Measurements from ENCODE around the gene GATA5. TPM values are rescaled to one million over a fixed set of nuclear protein-coding genes. Genes with fewer than 3 reads are reported as not detected.

Gene GATA5
- total RNA-seq, 1 experiment from 2014 or later: 1.6 TPM

- no peak for DNase-seq
- no peak overlapping the region for H3K4me3 ChIP-seq
- no peaks in the 10 kb centered on the region for H3K36me3 ChIP-seq
- no peaks in the 10 kb centered on the region for H3K9me3 ChIP-seq
- peaks cover 3% of the 10 kb centered on the region; the same call in 1 of the 2 replicates for H3K27me3 ChIP-seq
Observed at GRCh38 chr20:62470001-62470400, 5.8 kb downstream of the GATA5 start.

DNA sequence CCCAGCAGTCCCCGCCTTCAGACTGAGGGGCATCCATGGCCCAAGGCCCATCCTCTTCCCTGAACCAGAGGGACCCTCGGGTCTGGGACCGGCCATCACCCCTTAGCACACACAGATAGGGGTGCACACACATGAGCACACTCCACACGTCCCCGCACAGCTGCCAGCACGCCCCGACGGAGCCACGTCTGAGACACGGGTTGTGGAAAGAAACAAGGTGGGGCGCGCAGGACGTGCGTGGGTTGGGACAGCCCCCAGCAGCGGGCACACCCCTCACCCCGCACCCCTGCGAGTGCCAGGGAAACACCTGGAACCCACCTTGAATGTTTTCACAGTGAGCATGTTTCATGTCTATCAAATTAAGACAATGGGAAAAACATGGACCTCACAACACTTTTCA is 6.4 kb downstream of the GATA5 start:
- H3K27me3 ChIP-seq: no peaks in the 10 kb centered on the region

DNA sequence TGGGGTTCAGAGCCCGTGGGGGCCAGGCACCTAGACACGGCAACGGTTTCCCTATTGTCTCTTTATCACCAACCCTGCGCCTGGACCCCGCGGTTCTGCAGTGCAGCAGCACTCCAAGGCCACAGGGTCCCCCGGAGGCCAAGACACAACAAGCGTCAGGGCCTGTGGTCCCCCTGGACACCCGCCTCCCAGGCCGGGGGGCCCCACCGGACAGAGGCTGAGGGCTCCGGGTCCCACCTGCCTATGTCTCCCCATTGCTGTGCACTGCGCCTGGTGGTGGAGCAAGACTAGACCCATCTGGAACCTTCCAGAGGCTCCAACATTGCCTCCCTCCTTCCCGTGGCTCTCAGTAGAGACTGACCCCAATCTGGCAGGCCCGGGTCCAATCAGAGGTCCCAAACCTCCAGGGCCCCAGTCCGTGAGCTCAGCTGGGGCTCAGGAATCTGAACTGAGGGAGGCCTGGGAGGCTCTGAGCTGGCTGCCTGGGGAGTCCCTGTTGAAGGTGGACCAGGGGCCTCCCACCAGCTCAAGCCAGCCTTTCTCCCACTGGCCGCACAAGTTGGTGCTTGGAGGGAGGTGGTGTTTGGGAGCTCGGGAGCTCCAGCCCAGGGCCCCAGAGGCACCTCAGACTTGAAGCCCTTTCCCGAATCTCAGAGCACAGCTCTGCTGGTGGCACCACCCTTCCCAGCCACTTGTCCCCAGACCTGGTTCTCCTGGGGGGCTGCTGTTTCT is 8.8 kb downstream of the GATA5 start:
- H3K4me3 ChIP-seq: no peak overlapping the region
- no peaks in the 10 kb centered on the region for H3K36me3 ChIP-seq
- no peaks in the 10 kb centered on the region for H3K9me3 ChIP-seq
- DNase-seq: no peak
- H3K27me3 ChIP-seq: no peaks in the 10 kb centered on the region

More for the DNA sequence above, 6.4 kb downstream of the GATA5 start:
- no peak for DNase-seq
- Histone ChIP-seq H3K9me3 (no peaks in the 10 kb centered on the region), H3K36me3 (no peaks in the 10 kb centered on the region), H3K4me3 (no peak overlapping the region)

DNA sequence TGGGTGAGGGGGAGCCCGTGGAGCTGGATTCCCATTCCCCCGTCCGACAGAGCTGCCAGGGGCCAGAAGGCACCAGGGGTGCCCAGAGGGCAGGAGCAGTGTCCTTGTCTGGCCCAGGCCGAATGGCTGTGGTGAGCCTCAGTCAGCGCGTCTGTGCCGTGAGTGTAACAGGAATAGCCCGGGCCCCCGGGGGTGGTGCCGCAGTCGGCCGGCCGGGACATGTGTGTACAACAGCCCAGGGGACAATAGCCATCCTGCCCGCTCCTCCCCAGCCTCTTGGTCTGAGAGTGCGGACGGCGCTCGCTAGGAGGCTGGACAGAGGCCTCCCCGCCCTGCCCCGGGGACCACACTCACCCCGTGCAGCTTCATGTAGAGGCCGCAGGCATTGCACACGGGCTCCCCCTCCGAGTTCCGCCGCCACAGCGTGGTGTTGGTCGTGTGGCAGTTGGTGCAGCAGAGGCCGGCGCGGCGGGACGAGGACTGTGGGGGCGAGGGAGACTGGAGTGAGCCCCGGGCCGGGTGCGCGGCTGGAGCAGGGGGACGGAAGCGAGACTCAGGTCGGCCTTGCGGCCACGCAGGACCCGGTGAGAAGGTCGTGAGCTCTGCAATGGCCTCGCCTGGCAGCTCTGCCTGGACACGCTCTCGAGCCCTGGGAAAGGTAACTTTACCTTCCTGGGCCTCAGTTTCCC is 9.6 kb downstream of the GATA5 start:
- no peak overlapping the region for H3K4me3 ChIP-seq
- no peaks in the 10 kb centered on the region for H3K36me3 ChIP-seq
- no peaks in the 10 kb centered on the region for H3K9me3 ChIP-seq
- no peak for DNase-seq
- H3K27me3 ChIP-seq: no peaks in the 10 kb centered on the region

DNA sequence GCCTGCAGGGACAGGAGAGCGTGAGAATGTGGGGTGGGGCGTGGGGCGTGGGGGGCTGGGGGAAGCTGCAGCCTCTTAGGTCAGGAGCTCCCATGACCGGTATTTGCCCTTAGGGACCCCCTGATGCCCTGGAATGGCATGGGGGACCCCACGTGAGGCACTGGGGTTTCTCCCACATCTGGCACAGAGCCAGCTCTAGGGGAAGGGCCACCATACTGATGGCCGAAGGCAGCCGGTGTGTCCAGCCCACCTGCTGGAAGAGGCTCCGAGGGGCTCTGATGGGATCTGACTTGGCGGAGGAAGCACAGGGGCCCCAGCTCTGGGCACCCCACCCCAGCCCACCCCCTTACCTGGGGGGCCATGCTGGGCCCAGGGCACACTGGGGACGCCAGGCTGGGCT is 10.8 kb downstream of the GATA5 start:
- DNase-seq: no peak
- H3K4me3 ChIP-seq: no peak overlapping the region
- H3K27me3 ChIP-seq: no peaks in the 10 kb centered on the region
- H3K9me3 ChIP-seq: no peaks in the 10 kb centered on the region
- no peaks in the 10 kb centered on the region for H3K36me3 ChIP-seq

- Histone ChIP-seq H3K27me3 (no peaks in the 10 kb centered on the region), H3K9me3 (no peaks in the 10 kb centered on the region), H3K36me3 (no peaks in the 10 kb centered on the region)
Observed at GRCh38 chr20:62464425-62464770, 11.4 kb downstream of the GATA5 start.

GRCh38 chr20:62463651-62464424 is 12.0 kb downstream of the GATA5 start:
- DNase-seq: no peak
- H3K4me3 ChIP-seq: no peak overlapping the region
- no peaks in the 10 kb centered on the region for H3K9me3 ChIP-seq
- H3K36me3 ChIP-seq: no peaks in the 10 kb centered on the region
- H3K27me3 ChIP-seq: no peaks in the 10 kb centered on the region

More at GRCh38 chr20:62464425-62464770, 11.4 kb downstream of the GATA5 start:
- no peak for DNase-seq
- no peak overlapping the region for H3K4me3 ChIP-seq

- no peak for DNase-seq
- H3K9me3 ChIP-seq: no peaks in the 10 kb centered on the region
- no peaks in the 10 kb centered on the region for H3K27me3 ChIP-seq
- H3K4me3 ChIP-seq: no peak overlapping the region
- no peaks in the 10 kb centered on the region for H3K36me3 ChIP-seq
Observed at GRCh38 chr20:62462976-62463592, 12.7 kb downstream of the GATA5 start.

DNA sequence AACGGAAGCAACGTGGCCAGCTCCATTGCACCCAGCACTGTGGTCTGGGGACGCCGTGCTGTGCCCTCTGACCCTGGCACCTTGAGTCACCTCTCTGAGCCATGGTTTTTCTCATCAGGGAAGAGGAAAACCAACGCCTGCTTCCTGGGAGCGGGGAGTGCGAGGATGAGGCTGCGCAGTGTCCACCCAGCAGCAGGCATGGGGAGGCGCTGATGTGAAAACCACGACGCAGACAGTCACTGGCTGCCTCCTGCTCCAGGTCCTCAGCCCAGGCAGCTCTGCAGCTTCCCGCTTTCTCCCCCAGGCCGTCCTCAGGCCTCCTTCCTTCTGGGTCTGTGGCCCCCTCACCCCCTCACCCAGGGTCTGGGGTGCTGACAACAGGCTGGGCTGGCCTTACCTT is 14.0 kb downstream of the GATA5 start:
- no peak for DNase-seq
- Histone ChIP-seq H3K4me3 (no peak overlapping the region), H3K36me3 (no peaks in the 10 kb centered on the region), H3K27me3 (no peaks in the 10 kb centered on the region), H3K9me3 (no peaks in the 10 kb centered on the region)

GRCh38 chr20:62461157-62461556 is 14.6 kb downstream of the GATA5 start:
- H3K27me3 ChIP-seq: no peaks in the 10 kb centered on the region
- H3K9me3 ChIP-seq: no peaks in the 10 kb centered on the region
- H3K36me3 ChIP-seq: no peaks in the 10 kb centered on the region
- H3K4me3 ChIP-seq: no peak overlapping the region
- no peak for DNase-seq

DNA sequence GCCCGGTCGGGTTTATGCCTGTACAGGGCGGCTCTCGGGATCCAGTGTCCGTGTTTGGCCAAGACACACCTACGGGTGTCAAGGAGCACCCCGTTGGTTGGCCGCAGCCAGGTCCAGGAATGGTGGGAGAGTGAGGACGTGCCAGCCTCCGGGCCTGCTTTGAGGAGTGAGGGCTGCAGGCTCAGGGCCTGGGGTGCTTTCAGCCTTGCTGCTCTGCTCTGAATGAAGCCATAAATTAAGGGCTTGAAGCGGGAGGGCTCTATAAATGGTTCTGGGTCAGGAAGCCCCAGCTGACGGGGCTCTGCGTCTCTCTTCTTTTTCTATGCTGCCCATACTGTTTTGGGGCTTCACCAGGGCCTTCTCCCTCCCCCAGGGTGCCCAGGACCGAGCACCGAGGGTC is 15.1 kb downstream of the GATA5 start:
- no peak for DNase-seq
- Histone ChIP-seq H3K36me3 (no peaks in the 10 kb centered on the region), H3K9me3 (no peaks in the 10 kb centered on the region), H3K27me3 (no peaks in the 10 kb centered on the region), H3K4me3 (no peak overlapping the region)

DNA sequence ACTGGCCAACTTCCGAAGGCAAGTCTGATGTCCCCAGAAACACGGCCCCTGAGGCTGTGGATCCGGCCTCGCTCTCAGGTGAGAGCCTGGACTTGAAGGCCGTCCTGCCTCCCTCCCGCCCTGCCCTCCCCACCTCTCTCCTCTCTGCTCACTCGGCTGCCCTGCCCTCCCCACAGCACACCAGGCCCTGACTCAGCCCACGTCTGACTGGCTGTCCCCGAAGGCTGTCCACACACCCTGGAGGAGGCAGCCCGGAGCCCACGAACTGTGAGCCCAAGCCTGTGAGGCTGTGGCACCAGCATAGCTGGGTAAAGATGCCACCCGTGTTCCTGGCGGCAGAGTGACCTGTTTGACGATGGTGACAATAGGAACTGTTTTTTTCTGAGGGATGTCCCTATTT is 16.3 kb downstream of the GATA5 start:
- Histone ChIP-seq H3K4me3 (no peak overlapping the region), H3K36me3 (no peaks in the 10 kb centered on the region), H3K27me3 (no peaks in the 10 kb centered on the region), H3K9me3 (no peaks in the 10 kb centered on the region)
- no peak for DNase-seq

- Histone ChIP-seq H3K9me3 (no peaks in the 10 kb centered on the region), H3K36me3 (no peaks in the 10 kb centered on the region), H3K4me3 (no peak overlapping the region), H3K27me3 (no peaks in the 10 kb centered on the region)
- DNase-seq: no peak
Observed at GRCh38 chr20:62458275-62459251, 17.2 kb downstream of the GATA5 start.

GRCh38 chr20:62457831-62458230 is 18.0 kb downstream of the GATA5 start:
- DNase-seq: no peak
- H3K36me3 ChIP-seq: no peaks in the 10 kb centered on the region
- no peak overlapping the region for H3K4me3 ChIP-seq
- no peaks in the 10 kb centered on the region for H3K9me3 ChIP-seq
- no peaks in the 10 kb centered on the region for H3K27me3 ChIP-seq

DNA sequence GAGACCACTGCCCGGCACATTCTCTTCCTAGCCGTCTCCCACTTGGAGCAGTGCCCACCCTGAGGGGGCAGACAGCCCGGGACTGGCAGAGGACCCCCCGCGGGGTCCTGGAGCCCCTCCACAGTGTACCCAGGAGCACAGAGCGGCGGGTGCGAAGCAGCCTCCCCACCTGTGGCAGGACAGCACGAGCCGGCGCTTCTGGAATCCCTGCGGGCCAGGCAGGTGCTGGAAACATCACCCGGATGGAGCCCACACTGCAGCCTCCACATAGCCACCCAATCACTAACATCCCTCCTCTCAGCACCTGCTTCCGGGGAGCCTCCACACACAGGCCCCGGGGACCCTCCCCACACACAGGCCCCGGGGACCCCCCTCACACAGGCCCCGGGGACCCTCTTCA is 18.7 kb downstream of the GATA5 start:
- Histone ChIP-seq H3K27me3 (no peaks in the 10 kb centered on the region), H3K36me3 (no peaks in the 10 kb centered on the region)
- DNase-seq: no peak

DNA sequence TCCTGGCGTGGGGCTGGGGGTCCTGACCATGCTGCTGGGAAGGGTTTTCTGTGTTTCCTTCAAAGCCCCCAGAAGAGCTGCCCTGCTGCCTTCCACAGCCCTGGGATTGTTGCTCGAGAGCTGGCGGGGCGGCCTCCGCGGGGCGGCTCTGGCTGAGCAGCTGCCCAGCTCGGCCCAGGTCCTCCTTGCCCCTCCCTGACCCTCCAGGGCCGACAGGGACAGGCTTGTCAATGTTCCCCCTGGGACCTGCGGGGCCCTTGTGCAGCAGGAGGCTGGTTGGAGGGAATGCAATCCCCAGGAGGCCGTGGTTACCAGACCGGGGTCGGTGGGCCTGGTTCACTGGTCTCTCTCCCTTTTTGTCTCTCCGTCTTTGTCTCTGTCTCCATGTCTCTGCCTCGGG is 19.9 kb downstream of the GATA5 start:
- H3K4me3 ChIP-seq: no peak overlapping the region
- DNase-seq: no peak
- H3K36me3 ChIP-seq: no peaks in the 10 kb centered on the region
- no peaks in the 10 kb centered on the region for H3K27me3 ChIP-seq
- no peaks in the 10 kb centered on the region for H3K9me3 ChIP-seq

More for the DNA sequence above, 18.7 kb downstream of the GATA5 start:
- H3K4me3 ChIP-seq: no peak overlapping the region
- H3K9me3 ChIP-seq: no peaks in the 10 kb centered on the region
